ENCODE data around the gene RNASEH2C. TPM values are rescaled to one million over a fixed set of nuclear protein-coding genes. Genes with fewer than 3 reads are reported as not detected.
"Not testable (repeated sequence)": the region's sequence is repeated elsewhere in the genome, so short reads cannot be mapped to it uniquely, and the experiment has no call there.

The RNASEH2C gene
- total RNA-seq, 1 donor, result 26.4 TPM

GRCh38 chr11:65709661-65710060 lies 10.9 kb downstream of the RNASEH2C start:
- Histone ChIP-seq H3K4me1 (ENCODE audit: insufficient read depth, low read length) (peaks cover 26% of the 10 kb centered on the region), H3K4me3 (ENCODE audit: low read length) (no peak overlapping the region), H3K9me3 (ENCODE audit: low read depth, low read length) (no peaks in the 10 kb centered on the region), H3K27me3 (ENCODE audit: insufficient read depth, low read length) (no peaks in the 10 kb centered on the region)

- no peaks in the 10 kb centered on the region for H3K27me3 ChIP-seq (ENCODE audit: insufficient read depth, low read length)
- H3K4me1 ChIP-seq (ENCODE audit: insufficient read depth, low read length), result peaks cover 24% of the 10 kb centered on the region
- H3K4me3 ChIP-seq (ENCODE audit: low read length), result no peak overlapping the region
- H3K9me3 ChIP-seq (ENCODE audit: low read depth, low read length), result no peaks in the 10 kb centered on the region
These were observed 12.1 kb downstream of the RNASEH2C start for GRCh38 chr11:65708451-65708850.

GRCh38 chr11:65707002-65707401 lies 13.6 kb downstream of the RNASEH2C start:
- H3K27me3 ChIP-seq (ENCODE audit: insufficient read depth, low read length); H3K4me3 ChIP-seq (ENCODE audit: low read length); H3K9me3 ChIP-seq (ENCODE audit: low read depth, low read length): not testable (repeated sequence)
- H3K4me1 ChIP-seq (ENCODE audit: insufficient read depth, low read length), result peaks cover 13% of the 10 kb centered on the region

- H3K9me3 ChIP-seq (ENCODE audit: low read depth, low read length); H3K4me3 ChIP-seq (ENCODE audit: low read length); H3K27me3 ChIP-seq (ENCODE audit: insufficient read depth, low read length): not testable (repeated sequence)
- peaks cover 11% of the 10 kb centered on the region for H3K4me1 ChIP-seq (ENCODE audit: insufficient read depth, low read length)
These were observed 14.3 kb downstream of the RNASEH2C start for GRCh38 chr11:65706303-65706763.

- no peaks in the 10 kb centered on the region for H3K27me3 ChIP-seq (ENCODE audit: insufficient read depth, low read length)
- peaks cover 5% of the 10 kb centered on the region for H3K4me1 ChIP-seq (ENCODE audit: insufficient read depth, low read length)
- H3K4me3 ChIP-seq (ENCODE audit: low read length), result no peak overlapping the region
- no peaks in the 10 kb centered on the region for H3K9me3 ChIP-seq (ENCODE audit: low read depth, low read length)
These were observed 16.8 kb downstream of the RNASEH2C start for GRCh38 chr11:65703846-65704245.

- Histone ChIP-seq H3K9me3 (ENCODE audit: low read depth, low read length) (no peaks in the 10 kb centered on the region), H3K4me1 (ENCODE audit: insufficient read depth, low read length) (peaks cover 5% of the 10 kb centered on the region), H3K4me3 (ENCODE audit: low read length) (no peak overlapping the region), H3K27me3 (ENCODE audit: insufficient read depth, low read length) (no peaks in the 10 kb centered on the region)
These were observed 18.9 kb downstream of the RNASEH2C start for GRCh38 chr11:65701686-65702085.

GRCh38 chr11:65700399-65700798 lies 20.2 kb downstream of the RNASEH2C start:
- Histone ChIP-seq H3K27me3 (ENCODE audit: insufficient read depth, low read length) (no peaks in the 10 kb centered on the region), H3K9me3 (ENCODE audit: low read depth, low read length) (no peaks in the 10 kb centered on the region), H3K4me3 (ENCODE audit: low read length) (no peak overlapping the region), H3K4me1 (ENCODE audit: insufficient read depth, low read length) (no peaks in the 10 kb centered on the region)

GRCh38 chr11:65699306-65699705 lies 21.3 kb downstream of the RNASEH2C start:
- Histone ChIP-seq H3K9me3 (ENCODE audit: low read depth, low read length) (no peaks in the 10 kb centered on the region), H3K4me1 (ENCODE audit: insufficient read depth, low read length) (no peaks in the 10 kb centered on the region), H3K27me3 (ENCODE audit: insufficient read depth, low read length) (no peaks in the 10 kb centered on the region), H3K4me3 (ENCODE audit: low read length) (no peak overlapping the region)

- no peaks in the 10 kb centered on the region for H3K27me3 ChIP-seq (ENCODE audit: insufficient read depth, low read length)
- H3K4me3 ChIP-seq (ENCODE audit: low read length), result no peak overlapping the region
- H3K9me3 ChIP-seq (ENCODE audit: low read depth, low read length), result no peaks in the 10 kb centered on the region
- no peaks in the 10 kb centered on the region for H3K4me1 ChIP-seq (ENCODE audit: insufficient read depth, low read length)
These were observed 22.4 kb downstream of the RNASEH2C start for GRCh38 chr11:65698205-65698604.

- Histone ChIP-seq H3K4me3 (ENCODE audit: low read length) (no peak overlapping the region), H3K27me3 (ENCODE audit: insufficient read depth, low read length) (no peaks in the 10 kb centered on the region), H3K4me1 (ENCODE audit: insufficient read depth, low read length) (no peaks in the 10 kb centered on the region), H3K9me3 (ENCODE audit: low read depth, low read length) (no peaks in the 10 kb centered on the region)
These were observed 23.6 kb downstream of the RNASEH2C start for GRCh38 chr11:65696802-65697552.

- Histone ChIP-seq H3K9me3 (ENCODE audit: low read depth, low read length) (no peaks in the 10 kb centered on the region), H3K4me1 (ENCODE audit: insufficient read depth, low read length) (no peaks in the 10 kb centered on the region), H3K4me3 (ENCODE audit: low read length) (no peak overlapping the region), H3K27me3 (ENCODE audit: insufficient read depth, low read length) (no peaks in the 10 kb centered on the region)
These were observed 24.9 kb downstream of the RNASEH2C start for GRCh38 chr11:65695459-65696241.

- Histone ChIP-seq H3K9me3 (ENCODE audit: low read depth, low read length) (no peaks in the 10 kb centered on the region), H3K27me3 (ENCODE audit: insufficient read depth, low read length) (no peaks in the 10 kb centered on the region), H3K4me1 (ENCODE audit: insufficient read depth, low read length) (no peaks in the 10 kb centered on the region), H3K4me3 (ENCODE audit: low read length) (no peak overlapping the region)
These were observed 28.2 kb downstream of the RNASEH2C start for GRCh38 chr11:65692367-65692766.

- H3K9me3 ChIP-seq (ENCODE audit: low read depth, low read length); H3K4me3 ChIP-seq (ENCODE audit: low read length); H3K27me3 ChIP-seq (ENCODE audit: insufficient read depth, low read length); H3K4me1 ChIP-seq (ENCODE audit: insufficient read depth, low read length): not testable (repeated sequence)
These were observed 28.8 kb downstream of the RNASEH2C start for GRCh38 chr11:65691847-65692246.

- Histone ChIP-seq H3K4me1 (ENCODE audit: insufficient read depth, low read length) (no peaks in the 10 kb centered on the region), H3K27me3 (ENCODE audit: insufficient read depth, low read length) (no peaks in the 10 kb centered on the region), H3K4me3 (ENCODE audit: low read length) (no peak overlapping the region), H3K9me3 (ENCODE audit: low read depth, low read length) (no peaks in the 10 kb centered on the region)
These were observed 34.6 kb downstream of the RNASEH2C start for GRCh38 chr11:65685981-65686380.

GRCh38 chr11:65683480-65683879 lies 37.1 kb downstream of the RNASEH2C start:
- not testable (repeated sequence) for H3K9me3 ChIP-seq (ENCODE audit: low read depth, low read length); H3K4me3 ChIP-seq (ENCODE audit: low read length); H3K4me1 ChIP-seq (ENCODE audit: insufficient read depth, low read length); H3K27me3 ChIP-seq (ENCODE audit: insufficient read depth, low read length)

Data from mononuclear cell (primary cell).